HuH-7.5 (cell line): ENCODE data around the gene EPHB1.
"Not testable (repeated sequence)": the region's sequence is repeated elsewhere in the genome, so short reads cannot be mapped to it uniquely, and the experiment has no call there.

ENCODE experiments used
- DNase-seq: peaks from one replicate; pipeline ENCODE4 v3.0.0; 2011; ENCODE audit warnings: low spot score

Gene EPHB1

GRCh38 chr3:135050536-135050935 is 255.5 kb downstream of the EPHB1 start:
- no peak for DNase-seq

GRCh38 chr3:135051409-135051973 is 256.4 kb downstream of the EPHB1 start:
- DNase-seq: no peak

- no peak for DNase-seq
These were observed 260.4 kb downstream of the EPHB1 start for GRCh38 chr3:135055449-135055848.

GRCh38 chr3:135056084-135056730 is 261.1 kb downstream of the EPHB1 start:
- no peak for DNase-seq

- DNase-seq: no peak
These were observed 261.8 kb downstream of the EPHB1 start for GRCh38 chr3:135056733-135057310.

- no peak for DNase-seq
These were observed 262.9 kb downstream of the EPHB1 start for GRCh38 chr3:135057996-135058395.

- no peak for DNase-seq
These were observed 264.5 kb downstream of the EPHB1 start for GRCh38 chr3:135059580-135059979.

- DNase-seq: not testable (repeated sequence)
These were observed 272.0 kb downstream of the EPHB1 start for GRCh38 chr3:135066844-135067727.

GRCh38 chr3:135068011-135068410 is 273.0 kb downstream of the EPHB1 start:
- no peak for DNase-seq

GRCh38 chr3:135069406-135069805 is 274.3 kb downstream of the EPHB1 start:
- no peak for DNase-seq

GRCh38 chr3:135071483-135071882 is 276.4 kb downstream of the EPHB1 start:
- DNase-seq: no peak

GRCh38 chr3:135072431-135072830 is 277.4 kb downstream of the EPHB1 start:
- no peak for DNase-seq

GRCh38 chr3:135075157-135075556 is 280.1 kb downstream of the EPHB1 start:
- no peak for DNase-seq

- DNase-seq: no peak
These were observed 281.3 kb downstream of the EPHB1 start for GRCh38 chr3:135076341-135076740.

GRCh38 chr3:135077186-135077585 is 282.1 kb downstream of the EPHB1 start:
- DNase-seq: no peak

GRCh38 chr3:135078283-135078682 is 283.2 kb downstream of the EPHB1 start:
- no peak for DNase-seq

GRCh38 chr3:135079095-135079494 is 284.0 kb downstream of the EPHB1 start:
- DNase-seq: no peak

- DNase-seq: no peak
These were observed 286.4 kb downstream of the EPHB1 start for GRCh38 chr3:135081451-135081850.

GRCh38 chr3:135081856-135082434 is 286.9 kb downstream of the EPHB1 start:
- no peak for DNase-seq

- DNase-seq: no peak
These were observed 287.6 kb downstream of the EPHB1 start for GRCh38 chr3:135082706-135083105.

- no peak for DNase-seq
These were observed 288.1 kb downstream of the EPHB1 start for GRCh38 chr3:135083179-135083578.

GRCh38 chr3:135083756-135084155 is 288.7 kb downstream of the EPHB1 start:
- DNase-seq: no peak
